Hematopoietic multipotent progenitor cell treated with erythropoietin and hydrocortisone succinate and interleukin-3 and kit ligand, for 4 days (in vitro differentiated cells): ENCODE data around the gene KATNB1.
A peak's percentile ranks its signal among the peaks of the same experiment; 100 is the strongest.

Source experiments
- DNase-seq: peaks from one replicate; pipeline ENCODE4 v3.0.0-alpha.2; 2015

KATNB1 gene

DNA sequence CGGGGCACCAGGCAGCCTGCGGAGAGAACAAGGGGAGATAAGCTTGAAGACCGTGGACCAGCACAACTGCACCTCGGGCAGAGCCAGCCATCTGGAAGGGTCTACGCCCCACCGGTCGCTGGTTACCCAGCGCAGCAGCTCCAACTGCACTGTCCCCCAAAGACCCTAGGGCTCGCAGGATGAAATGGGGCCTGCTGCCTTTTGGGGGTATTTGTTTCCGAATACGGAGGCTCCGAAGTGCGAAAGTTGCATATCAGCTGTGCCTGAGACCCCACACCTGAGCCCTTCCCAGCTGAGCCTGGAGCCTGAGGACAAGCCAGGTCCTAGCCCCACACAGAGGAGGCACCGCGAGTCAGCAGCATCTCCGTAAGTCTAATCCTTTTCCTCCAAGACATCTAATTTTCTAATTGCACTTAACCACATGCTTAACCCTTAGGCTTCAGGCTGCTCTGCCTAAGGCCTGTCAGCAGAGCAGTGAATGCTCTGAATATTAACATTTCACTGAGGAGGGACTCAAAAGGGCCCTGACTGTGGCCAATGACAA, 62.8 kb downstream of the KATNB1 start:
- no peak for DNase-seq

GRCh38 chr16:57798953-57799599, 63.5 kb downstream of the KATNB1 start:
- DNase-seq, result no peak

DNA sequence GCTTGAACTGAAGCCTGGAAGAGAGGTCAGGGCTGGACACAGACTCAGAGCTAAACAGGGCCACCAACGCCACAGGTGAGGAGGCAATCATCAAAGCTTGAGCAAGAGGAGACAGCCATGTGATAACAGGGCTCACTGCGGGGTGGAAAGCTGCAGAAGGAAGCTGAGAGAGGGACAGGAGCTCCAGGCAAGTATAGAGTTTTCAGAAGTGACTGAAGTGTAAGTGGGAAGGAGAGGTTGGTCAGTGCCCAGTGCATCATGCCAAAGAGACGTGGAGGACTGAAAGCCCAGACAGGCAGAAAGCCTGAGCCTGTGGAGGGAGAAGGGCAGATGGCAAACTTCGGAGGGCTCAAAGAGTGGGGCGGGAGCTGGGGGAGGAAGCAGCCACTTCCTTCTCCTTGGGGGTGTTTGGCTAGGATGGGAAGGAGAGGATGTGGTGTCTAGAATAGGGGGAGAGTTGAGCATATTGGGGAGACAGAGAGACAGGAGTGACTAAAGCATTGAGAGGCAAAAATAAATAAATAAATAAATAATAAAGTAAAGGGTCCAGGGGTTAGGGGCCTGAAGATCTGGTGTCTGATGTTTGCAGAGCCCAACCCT, 64.1 kb downstream of the KATNB1 start:
- peak; percentile 57 for DNase-seq

- DNase-seq, result peak; percentile 46
Measured at GRCh38 chr16:57800200-57801097, 64.9 kb downstream of the KATNB1 start.

DNA sequence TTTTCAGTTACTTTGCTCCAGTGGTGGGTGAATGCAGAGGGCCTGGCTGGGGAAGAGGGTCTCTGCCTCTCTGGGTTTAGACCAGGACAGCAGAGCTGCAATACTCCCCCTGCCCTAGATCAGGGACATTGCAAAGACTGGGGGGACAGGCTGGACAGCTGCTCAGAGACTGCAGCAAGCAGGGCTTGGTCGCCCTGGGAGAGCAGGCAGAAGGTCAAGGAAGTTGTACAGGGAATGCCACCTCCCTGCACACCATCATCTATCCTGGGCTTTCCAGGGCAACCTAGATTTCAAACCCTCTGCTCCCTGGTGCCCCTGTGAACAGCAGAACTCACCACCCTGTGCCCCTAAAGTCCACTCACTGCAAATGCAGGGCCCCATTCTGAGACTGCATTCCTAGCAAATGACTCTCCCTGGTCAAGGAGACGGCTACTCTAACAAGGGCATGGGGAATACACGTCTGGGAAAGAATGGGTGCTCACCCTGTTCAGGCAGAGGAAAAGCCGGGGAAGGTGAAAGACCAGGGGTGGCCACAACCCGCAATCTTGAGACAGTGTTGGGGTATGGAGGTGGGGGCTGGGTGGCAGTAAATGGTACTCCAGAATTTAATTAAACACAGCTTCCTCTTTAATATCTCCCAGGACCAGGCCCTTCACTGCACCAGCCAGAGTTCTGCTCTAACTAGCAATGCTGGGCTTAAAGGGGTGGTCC, 65.7 kb downstream of the KATNB1 start:
- DNase-seq, result peak; percentile 56

DNA sequence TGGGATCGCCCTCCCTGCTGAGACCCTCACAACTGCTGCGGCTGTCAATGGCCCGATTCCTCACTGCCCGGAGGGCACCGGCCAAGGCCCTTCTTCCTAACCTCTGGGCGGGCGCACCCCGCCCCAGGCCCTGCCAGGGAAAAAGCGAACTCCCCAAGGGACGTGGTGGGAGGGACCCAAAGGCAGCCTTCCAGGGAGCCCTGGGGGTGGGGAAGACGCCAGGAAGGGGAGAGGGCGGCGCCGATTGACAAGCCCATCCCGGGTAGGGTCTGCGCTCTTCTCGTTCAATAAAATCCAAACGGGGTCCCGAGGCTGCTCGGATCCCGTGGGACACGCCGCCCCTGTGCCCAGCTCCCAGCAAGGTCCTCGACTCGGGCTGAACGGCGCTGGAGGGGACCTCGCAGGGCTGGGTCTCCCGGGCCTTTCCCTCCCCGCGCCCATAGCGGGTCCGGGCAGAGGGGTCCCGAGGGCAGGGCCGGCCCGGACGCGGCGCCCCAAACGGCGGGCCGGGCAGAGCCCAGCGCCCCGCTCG, 66.3 kb downstream of the KATNB1 start:
- DNase-seq, result no peak

DNA sequence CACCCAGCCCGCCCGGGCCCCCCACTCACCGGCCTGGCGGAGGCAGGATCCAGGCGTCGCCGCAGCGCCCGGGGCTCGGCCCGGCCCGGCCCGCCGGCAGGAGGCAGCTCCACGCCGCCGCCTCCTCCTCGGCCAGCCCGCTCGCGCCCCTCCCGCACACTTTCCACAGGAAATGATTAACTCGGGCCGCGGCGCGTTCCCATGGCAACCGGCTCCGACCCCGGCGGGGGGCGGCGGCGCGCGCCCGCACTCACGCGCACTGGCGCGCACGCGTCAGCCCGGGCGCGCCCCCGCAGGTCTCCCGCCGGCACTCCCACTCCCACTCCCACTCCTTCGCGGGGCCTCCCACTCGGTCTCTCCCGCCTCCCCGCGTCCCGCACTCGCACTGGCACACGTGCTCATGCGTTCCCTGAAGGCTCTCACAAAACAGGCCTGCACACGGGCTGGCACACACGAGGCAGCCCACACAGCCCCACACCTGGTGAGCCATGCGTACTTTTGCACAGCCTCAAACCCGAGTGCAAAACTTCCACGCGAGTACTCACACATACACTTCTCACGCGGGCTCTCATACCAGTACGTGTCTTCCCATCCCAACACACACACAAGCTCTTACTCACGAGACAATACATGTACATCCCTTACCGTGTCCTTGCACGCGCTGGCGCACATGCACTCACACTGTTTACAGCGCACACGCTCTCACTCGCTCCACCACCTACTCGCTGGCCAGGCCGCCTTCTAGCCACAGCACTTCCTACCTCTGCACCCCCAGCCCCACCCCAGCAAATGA, 67.0 kb downstream of the KATNB1 start, which contains the start of gene KIFC3:
KIFC3 (minus strand) TSS at position 151 of the 793 bp plus-strand sequence. CDS start 4,248 bp downstream, outside the sequence.
- DNase-seq, result peak; percentile 83

DNA sequence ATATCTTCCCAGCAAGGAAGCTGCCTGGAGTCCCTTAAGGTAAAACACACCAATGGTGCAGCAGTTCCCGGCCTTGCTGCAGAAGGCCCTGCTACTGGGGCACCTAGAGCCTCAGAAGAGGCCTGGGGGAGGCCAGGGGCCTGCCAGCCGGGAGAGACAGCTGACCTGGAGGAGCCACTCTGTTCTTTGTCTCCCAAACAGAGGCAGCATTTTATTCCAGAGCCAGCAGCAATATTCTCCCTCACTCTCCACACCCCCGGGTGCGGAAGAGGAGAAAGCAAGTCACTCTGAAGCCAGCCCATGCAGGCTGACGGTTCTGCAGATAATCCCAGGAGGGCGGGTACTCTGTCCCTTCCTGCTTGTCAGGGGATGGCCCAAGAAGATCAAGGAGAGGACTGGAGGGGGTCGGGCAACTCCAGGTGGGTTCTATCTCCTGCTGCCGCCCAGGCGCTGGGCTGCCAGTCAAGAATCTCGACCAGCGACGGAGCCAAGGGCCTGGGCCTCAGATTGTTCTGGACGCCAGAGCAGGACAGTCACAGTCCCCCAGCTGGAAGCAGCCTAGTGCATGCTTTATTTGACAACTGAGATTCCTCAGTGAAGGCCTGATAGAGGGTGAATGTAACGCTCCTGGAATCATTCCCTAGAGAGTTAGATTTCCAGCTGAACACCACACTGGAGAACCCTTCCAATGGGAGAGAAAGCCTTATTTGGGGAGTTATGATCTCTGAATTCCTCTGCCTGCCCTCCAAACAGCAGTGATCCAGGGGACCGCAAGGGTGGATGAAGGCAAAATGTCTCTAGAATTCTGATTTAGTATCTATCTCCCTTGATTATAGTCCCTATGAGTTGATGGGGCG, 67.8 kb downstream of the KATNB1 start:
- DNase-seq, result no peak

DNA sequence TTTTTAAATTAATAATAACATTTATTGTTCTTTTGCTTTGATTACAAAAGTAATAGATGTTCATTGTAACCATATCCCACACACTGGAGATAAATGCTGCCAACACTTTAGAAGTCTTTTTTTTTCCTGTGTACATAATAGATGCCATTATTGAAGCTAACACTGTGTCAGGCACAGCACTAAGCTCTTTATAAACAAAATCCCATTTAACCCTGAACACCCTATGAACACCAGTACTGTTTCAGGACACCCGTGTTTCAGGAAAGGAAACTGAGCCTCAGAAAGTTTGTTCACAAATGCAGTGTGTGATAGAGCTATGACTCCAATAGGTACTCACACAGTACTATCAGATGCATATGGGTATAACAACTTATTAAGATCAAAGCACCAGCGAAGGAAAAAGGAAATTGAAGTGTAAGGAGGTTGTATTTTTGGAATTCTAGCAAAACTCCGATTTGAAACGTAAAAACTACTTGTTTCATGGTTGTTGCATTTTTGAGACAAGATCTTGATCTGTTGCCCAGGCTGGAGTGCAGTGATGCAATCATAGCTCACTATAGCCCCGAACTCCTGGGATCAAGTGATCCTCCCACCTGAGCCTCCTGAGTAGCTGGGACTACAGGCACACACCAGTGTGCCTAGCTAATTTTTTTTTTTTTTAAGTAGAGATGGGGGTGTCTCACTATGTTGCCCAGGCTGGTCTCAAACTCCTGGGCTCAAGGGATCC, 68.7 kb downstream of the KATNB1 start:
- DNase-seq, result no peak

DNA sequence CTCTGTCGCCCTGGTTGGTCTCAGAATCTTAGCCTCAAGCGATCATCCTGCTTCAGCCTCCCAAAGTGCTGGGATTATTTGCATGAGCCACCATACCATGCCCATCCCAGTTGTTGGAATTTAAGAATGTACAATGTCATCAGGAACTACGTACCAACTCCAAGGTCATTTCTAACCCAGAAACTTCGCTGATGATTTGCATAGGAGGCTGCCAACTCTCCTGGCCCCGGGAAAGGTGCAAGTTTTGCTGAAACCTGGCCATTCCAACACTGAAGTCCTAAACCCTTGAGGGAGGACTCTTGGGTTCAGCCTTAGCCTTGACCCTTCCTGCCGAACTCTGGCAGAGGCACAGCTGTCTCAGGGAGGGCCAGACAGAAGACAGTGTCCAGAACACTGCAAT, 69.6 kb downstream of the KATNB1 start:
- DNase-seq, result no peak
